Loucy (cell line): ENCODE data around the gene MRFAP1L1.

Experiments used
- H2AFZ ChIP-seq: fragments of 200-600 bp; sonication (generic); 2 replicates; pipeline ENCODE4 v1.6.0; 2016; ENCODE audit warnings: antibody characterized with exemption, mild to moderate bottlenecking, low read length, moderate library complexity
- H3F3A ChIP-seq: fragments of 200-600 bp; 2 replicates; pipeline ENCODE4 v1.6.0; 2016; ENCODE audit warnings: antibody characterized with exemption, low read depth, mild to moderate bottlenecking
- H3K27me3 ChIP-seq: fragments of 200-600 bp; sonication (generic); 2 replicates; pipeline ENCODE4 v1.6.1; 2014; ENCODE audit warnings: low read length, mild to moderate bottlenecking; ENCODE audit not compliant: insufficient read depth, poor library complexity, severe bottlenecking
- H3K36me3 ChIP-seq: fragments of 200-600 bp; sonication (generic); 2 replicates; pipeline ENCODE4 v1.6.1; 2016; ENCODE audit warnings: low read length; ENCODE audit not compliant: insufficient read depth
- H3K4me1 ChIP-seq: fragments of 200-600 bp; sonication (generic); 2 replicates; pipeline ENCODE4 v1.5.1; 2014; ENCODE audit warnings: low read length, mild to moderate bottlenecking; ENCODE audit not compliant: insufficient read depth, poor library complexity, severe bottlenecking
- H3K4me2 ChIP-seq: fragments of 200-600 bp; sonication (generic); 2 replicates; pipeline ENCODE4 v1.6.0; 2014; ENCODE audit warnings: antibody characterized with exemption, low read length, low read depth, mild to moderate bottlenecking; ENCODE audit not compliant: poor library complexity, severe bottlenecking
- H3K4me3 ChIP-seq: fragments of 200-600 bp; sonication (generic); 2 replicates; pipeline ENCODE4 v1.5.1; 2014; ENCODE audit warnings: low read length, mild to moderate bottlenecking, mixed read lengths; ENCODE audit not compliant: poor library complexity, severe bottlenecking
- H3K79me2 ChIP-seq: fragments of 200-600 bp; sonication (generic); 2 replicates; pipeline ENCODE4 v1.6.1; 2014; ENCODE audit warnings: low read length; ENCODE audit not compliant: insufficient read depth
- H3K9ac ChIP-seq: fragments of 200-600 bp; sonication (generic); 2 replicates; pipeline ENCODE4 v1.6.0; 2014; ENCODE audit warnings: mild to moderate bottlenecking, low read depth, low read length, moderate library complexity; ENCODE audit not compliant: poor library complexity, severe bottlenecking
- H3K9me2 ChIP-seq: fragments of 200-600 bp; sonication (generic); replicated peaks from 2 replicates; pipeline ENCODE4 v1.6.1; 2016; ENCODE audit warnings: low read depth, low read length, mixed read lengths
- H3K9me3 ChIP-seq: fragments of 200-600 bp; sonication (generic); 2 replicates; pipeline ENCODE4 v1.6.1; 2014; ENCODE audit warnings: mild to moderate bottlenecking, antibody characterized with exemption, low read length, low read depth; ENCODE audit not compliant: insufficient read depth
- H4K20me1 ChIP-seq: fragments of 200-600 bp; sonication (generic); 2 replicates; pipeline ENCODE4 v1.6.0; 2014; ENCODE audit warnings: antibody characterized with exemption, low read length, mild to moderate bottlenecking; ENCODE audit not compliant: insufficient read depth, poor library complexity, severe bottlenecking
- EZH2phosphoT487 ChIP-seq: fragments of 200-600 bp; IDR thresholded peaks from 2 replicates; pipeline ENCODE4 v1.6.1; 2018; ENCODE audit warnings: antibody characterized with exemption, mild to moderate bottlenecking, moderate library complexity, borderline replicate concordance
- TF ChIP-seq, protein P1 (sequence below): fragments of 200-600 bp; sonication (generic); conservative IDR thresholded peaks from 2 replicates; pipeline ENCODE4 v1.5.1; 2014; ENCODE audit warnings: mild to moderate bottlenecking, antibody characterized with exemption, low read length

Gene MRFAP1L1

DNA sequence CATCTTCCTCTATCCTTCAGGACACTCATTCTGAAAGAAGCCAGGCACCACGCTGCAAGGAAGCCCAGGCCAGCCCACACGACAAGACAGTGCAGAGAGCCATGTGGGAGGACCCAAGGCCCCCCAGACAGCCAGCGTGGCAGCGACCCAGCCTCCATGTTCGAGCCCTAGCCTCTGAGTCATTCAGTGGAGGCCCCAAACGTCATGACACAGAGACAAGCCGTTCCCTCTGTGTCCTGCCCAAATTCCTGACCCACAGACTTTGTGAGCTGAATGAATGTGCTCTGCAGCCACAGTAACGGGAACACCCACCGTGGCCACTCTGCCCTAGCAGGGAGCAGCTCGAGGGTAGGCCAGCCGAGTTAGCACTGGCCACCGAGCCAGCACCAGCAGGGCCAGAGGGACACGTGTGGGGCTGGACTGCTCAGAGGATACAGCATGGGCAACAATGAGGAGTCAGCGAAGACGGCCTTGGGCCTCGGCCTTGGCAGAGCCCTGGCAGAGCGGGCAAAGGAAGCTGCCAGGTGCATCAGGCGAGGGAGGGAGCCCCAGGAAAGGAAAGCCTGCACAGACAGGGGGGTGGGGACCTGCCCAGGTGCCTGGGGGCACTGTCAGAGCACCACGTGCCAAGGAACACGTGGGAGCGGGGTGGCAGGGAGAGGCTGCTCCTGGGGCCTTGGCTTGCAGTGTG, 14.9 kb upstream of the MRFAP1L1 start:
- no peaks in the 10 kb centered on the region for H3K9me3 ChIP-seq
- H3K79me2 ChIP-seq, result no peaks in the 10 kb centered on the region
- TF ChIP-seq, protein P1, sequence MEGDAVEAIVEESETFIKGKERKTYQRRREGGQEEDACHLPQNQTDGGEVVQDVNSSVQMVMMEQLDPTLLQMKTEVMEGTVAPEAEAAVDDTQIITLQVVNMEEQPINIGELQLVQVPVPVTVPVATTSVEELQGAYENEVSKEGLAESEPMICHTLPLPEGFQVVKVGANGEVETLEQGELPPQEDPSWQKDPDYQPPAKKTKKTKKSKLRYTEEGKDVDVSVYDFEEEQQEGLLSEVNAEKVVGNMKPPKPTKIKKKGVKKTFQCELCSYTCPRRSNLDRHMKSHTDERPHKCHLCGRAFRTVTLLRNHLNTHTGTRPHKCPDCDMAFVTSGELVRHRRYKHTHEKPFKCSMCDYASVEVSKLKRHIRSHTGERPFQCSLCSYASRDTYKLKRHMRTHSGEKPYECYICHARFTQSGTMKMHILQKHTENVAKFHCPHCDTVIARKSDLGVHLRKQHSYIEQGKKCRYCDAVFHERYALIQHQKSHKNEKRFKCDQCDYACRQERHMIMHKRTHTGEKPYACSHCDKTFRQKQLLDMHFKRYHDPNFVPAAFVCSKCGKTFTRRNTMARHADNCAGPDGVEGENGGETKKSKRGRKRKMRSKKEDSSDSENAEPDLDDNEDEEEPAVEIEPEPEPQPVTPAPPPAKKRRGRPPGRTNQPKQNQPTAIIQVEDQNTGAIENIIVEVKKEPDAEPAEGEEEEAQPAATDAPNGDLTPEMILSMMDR, result no peak
- TF ChIP-seq EZH2phosphoT487, result no peak
- no peak overlapping the region for H3K4me2 ChIP-seq
- no peak overlapping the region for H3K9ac ChIP-seq
- H3K36me3 ChIP-seq, result no peaks in the 10 kb centered on the region
- H3K4me3 ChIP-seq, result no peak overlapping the region
- no peaks in the 10 kb centered on the region for H3K4me1 ChIP-seq
- H3K27me3 ChIP-seq, result no peaks in the 10 kb centered on the region
- H3F3A ChIP-seq, result no peaks in the 10 kb centered on the region
- H3K9me2 ChIP-seq, result no peaks in the 10 kb centered on the region
- H4K20me1 ChIP-seq, result no peaks in the 10 kb centered on the region
- H2AFZ ChIP-seq, result no peak overlapping the region

DNA sequence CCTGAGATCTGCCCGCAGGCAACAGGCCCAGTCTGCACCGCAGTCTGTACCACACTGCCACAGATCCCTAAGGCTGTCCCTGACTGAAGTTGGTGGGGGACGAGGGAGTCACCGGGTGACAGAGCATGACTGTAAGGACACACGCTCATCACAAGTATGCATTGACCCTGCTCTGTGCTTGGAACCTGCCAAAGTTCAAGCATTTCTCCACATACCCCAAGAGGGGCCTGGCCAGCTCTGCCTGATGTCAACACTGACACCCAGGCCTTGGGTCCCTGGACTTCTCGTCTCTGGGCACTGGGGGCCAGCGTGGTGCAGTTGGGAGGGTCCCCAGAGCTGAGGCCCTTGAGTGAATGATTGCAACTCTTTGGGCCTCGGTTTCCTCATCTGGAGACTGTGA, 14.2 kb upstream of the MRFAP1L1 start:
- Histone ChIP-seq H3F3A (no peaks in the 10 kb centered on the region), H3K4me2 (no peak overlapping the region), H3K9me3 (no peaks in the 10 kb centered on the region), H3K9me2 (no peaks in the 10 kb centered on the region), H3K27me3 (no peaks in the 10 kb centered on the region), H3K4me1 (no peaks in the 10 kb centered on the region), H3K36me3 (no peaks in the 10 kb centered on the region), H3K9ac (no peak overlapping the region), H3K4me3 (no peak overlapping the region), H4K20me1 (no peaks in the 10 kb centered on the region), H2AFZ (no peak overlapping the region), H3K79me2 (no peaks in the 10 kb centered on the region; the same call in 1 of the 2 replicates)
- no peak for TF ChIP-seq EZH2phosphoT487
- TF ChIP-seq, protein P1, result no peak

DNA sequence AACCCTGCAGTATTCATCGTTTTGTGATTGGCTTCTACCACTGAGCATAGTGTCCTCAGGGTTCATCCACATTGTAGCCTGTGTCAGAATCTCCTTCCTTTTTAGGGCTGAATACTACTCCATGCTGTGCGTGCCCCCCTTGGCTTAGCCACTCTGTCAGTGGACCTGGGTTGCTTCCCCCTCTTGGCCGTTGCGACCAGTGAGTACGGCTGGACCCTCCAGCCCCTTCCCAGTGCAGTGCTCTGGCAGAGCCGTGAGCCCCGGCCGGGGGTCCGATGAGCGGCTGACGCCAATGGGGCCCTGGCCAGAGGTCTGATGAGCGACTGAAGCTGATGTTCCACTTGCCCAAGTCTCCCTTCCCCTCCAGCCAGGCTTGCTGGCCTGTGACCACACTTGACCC, 13.2 kb upstream of the MRFAP1L1 start:
- H3K79me2 ChIP-seq, result peaks cover 6% of the 10 kb centered on the region
- H3K4me1 ChIP-seq, result peaks cover 4% of the 10 kb centered on the region
- no peaks in the 10 kb centered on the region for H3K9me2 ChIP-seq
- H3K27me3 ChIP-seq, result no peaks in the 10 kb centered on the region
- no peaks in the 10 kb centered on the region for H3K9me3 ChIP-seq
- peaks cover 6% of the 10 kb centered on the region for H4K20me1 ChIP-seq
- H3K36me3 ChIP-seq, result no peaks in the 10 kb centered on the region
- H2AFZ ChIP-seq, result no peak overlapping the region
- TF ChIP-seq EZH2phosphoT487, result no peak
- TF ChIP-seq, protein P1, result no peak
- no peaks in the 10 kb centered on the region for H3F3A ChIP-seq
- no peak overlapping the region for H3K4me2 ChIP-seq
- H3K9ac ChIP-seq, result no peak overlapping the region
- no peak overlapping the region for H3K4me3 ChIP-seq
